ENCODE results near the gene ALK. TPM values are rescaled to one million over a fixed set of nuclear protein-coding genes. Genes with fewer than 3 reads are reported as not detected.

The ALK gene
- total RNA-seq, 2 donors from 2014 or later, result under 0.01 to 0.26 TPM

DNA sequence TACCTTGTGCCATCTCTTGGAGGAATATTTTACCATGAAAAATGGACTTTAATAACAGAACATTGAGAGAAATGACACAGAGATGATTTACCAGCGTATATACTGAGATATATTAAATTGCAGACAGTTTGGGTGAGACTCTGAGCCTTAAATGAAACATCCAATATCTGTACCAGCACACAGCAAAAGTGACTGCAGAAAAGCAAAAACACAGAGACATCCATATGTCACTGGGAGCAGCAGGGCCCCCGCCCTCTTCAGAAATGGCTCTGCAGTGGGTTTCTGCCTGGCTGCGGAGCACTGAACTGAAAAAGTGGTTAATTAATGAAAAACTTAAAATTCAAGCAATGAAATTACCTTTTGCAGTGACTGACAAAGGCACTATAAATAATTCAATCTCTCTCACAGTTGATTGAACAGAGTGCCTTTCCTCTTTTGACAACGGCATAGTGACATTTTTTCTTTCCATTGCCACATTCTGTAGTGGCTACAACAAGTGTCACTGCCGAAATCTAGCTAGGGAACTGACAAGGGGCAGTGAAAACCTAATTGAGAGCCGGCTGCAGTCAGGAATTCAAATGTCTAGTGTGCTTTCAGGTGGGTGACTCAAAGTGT is 353.4 kb downstream of the ALK start:
- TF ChIP-seq POLR2A (IDR thresholded peaks at IDR 0.05), result no peak
- TF ChIP-seq, protein P1, sequence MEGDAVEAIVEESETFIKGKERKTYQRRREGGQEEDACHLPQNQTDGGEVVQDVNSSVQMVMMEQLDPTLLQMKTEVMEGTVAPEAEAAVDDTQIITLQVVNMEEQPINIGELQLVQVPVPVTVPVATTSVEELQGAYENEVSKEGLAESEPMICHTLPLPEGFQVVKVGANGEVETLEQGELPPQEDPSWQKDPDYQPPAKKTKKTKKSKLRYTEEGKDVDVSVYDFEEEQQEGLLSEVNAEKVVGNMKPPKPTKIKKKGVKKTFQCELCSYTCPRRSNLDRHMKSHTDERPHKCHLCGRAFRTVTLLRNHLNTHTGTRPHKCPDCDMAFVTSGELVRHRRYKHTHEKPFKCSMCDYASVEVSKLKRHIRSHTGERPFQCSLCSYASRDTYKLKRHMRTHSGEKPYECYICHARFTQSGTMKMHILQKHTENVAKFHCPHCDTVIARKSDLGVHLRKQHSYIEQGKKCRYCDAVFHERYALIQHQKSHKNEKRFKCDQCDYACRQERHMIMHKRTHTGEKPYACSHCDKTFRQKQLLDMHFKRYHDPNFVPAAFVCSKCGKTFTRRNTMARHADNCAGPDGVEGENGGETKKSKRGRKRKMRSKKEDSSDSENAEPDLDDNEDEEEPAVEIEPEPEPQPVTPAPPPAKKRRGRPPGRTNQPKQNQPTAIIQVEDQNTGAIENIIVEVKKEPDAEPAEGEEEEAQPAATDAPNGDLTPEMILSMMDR (IDR thresholded peaks at IDR 0.05), result no peak
- intact Hi-C loops (cut with DNase I), result no loop called here

DNA sequence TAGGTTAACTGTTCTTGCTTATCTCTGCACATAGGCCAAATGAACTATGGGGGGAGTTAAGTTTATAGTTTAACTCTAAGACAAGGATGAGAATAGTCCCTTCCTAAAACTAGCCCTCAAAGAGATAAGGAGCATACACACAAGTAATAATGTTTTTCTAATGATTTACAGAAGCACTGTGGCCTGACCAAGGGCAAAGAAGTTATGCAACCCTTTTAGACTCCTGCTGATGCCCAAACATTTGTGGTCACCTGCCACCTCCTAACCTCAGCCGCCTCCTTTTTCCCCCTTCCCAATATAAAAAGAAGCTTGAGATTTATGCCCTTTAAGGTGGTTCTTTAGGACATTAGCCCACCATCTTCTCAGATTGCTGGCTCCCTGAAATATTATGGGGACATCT is 357.7 kb downstream of the ALK start:
- no peaks in the 10 kb centered on the region for H3K9me3 ChIP-seq
- no peaks in the 10 kb centered on the region for H3K27me3 ChIP-seq
- H3K4me1 ChIP-seq, result no peaks in the 10 kb centered on the region
- DNase-seq (no peak), ATAC-seq (no peak)
- no peak overlapping the region for H3K27ac ChIP-seq
- 76 to 95% methylated on average over 1 of the region's 1 CpG for WGBS, 2 donors
- intact Hi-C loops (cut with DNase I), result no loop called here
- TF ChIP-seq POLR2A (IDR thresholded peaks at IDR 0.05), result no peak
- TF ChIP-seq, protein P1 (IDR thresholded peaks at IDR 0.05), result no peak
- no peaks in the 10 kb centered on the region for H3K36me3 ChIP-seq (replicated peaks in 1 of 2; ENCODE audit: insufficient read depth in 1 of 2, low read depth in 2 of 2)
- no peak overlapping the region for H3K4me3 ChIP-seq

More for the DNA sequence above, 353.4 kb downstream of the ALK start:
- Histone ChIP-seq H3K27me3 (no peaks in the 10 kb centered on the region), H3K9me3 (no peaks in the 10 kb centered on the region), H3K4me1 (peaks cover 4% of the 10 kb centered on the region), H3K4me3 (no peak overlapping the region), H3K27ac (no peak overlapping the region), H3K36me3 (replicated peaks in 1 of 2; ENCODE audit: insufficient read depth in 1 of 2, low read depth in 2 of 2) (no peaks in the 10 kb centered on the region)
- 84 to 88% methylated on average over 6 of the region's 6 CpGs for WGBS, 2 donors
- no peak for DNase-seq
- ATAC-seq, result no peak

DNA sequence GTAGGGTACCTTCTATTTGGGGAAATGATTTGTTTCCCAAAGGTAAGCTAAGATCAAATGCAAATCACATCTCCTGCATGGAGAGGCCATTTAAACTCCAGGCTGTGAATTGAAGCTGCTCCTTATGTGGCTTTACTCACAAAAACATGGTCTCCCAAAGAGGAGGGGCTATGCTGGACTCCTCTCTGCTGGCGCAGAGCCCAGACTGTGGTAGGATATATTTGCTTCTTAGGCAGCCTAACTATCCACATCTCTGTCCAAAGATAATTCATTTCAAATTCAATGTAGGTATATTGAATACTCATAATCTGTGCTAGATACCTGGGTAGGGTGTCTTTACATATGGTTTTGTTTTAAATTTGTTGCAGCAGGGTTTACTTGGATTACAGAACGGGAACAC is 358.5 kb downstream of the ALK start:
- TF ChIP-seq POLR2A (IDR thresholded peaks at IDR 0.05), result no peak
- TF ChIP-seq, protein P1 (IDR thresholded peaks at IDR 0.05), result no peak
- no peak overlapping the region for H3K4me3 ChIP-seq
- H3K27me3 ChIP-seq, result no peaks in the 10 kb centered on the region
- intact Hi-C loops (cut with DNase I), result no loop called here
- H3K36me3 ChIP-seq (replicated peaks in 1 of 2; ENCODE audit: insufficient read depth in 1 of 2, low read depth in 2 of 2), result no peaks in the 10 kb centered on the region
- no peaks in the 10 kb centered on the region for H3K4me1 ChIP-seq
- no peak overlapping the region for H3K27ac ChIP-seq
- 96 to 97% methylated on average over 2 of the region's 2 CpGs for WGBS, 2 donors
- no peak for ATAC-seq
- H3K9me3 ChIP-seq, result no peaks in the 10 kb centered on the region
- DNase-seq, result no peak

DNA sequence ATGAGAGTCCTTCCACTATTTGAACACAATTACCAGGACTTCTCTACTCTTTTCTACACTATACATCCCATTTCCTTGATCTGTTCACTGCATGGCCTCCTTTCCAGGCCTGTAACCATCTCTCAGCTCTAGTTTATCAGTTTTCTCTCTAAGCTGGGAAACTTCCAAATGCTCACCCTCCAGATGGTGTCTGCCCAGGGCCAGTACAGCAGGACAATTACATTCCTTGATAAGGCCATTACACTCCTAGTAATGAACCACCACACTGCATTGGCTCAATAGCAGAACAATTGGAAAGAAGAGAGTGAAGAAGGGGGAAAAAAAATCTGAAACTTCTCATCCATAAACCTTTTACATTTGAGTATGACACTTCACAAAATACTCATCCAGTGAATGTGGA is 359.1 kb downstream of the ALK start:
- H3K27me3 ChIP-seq, result no peaks in the 10 kb centered on the region
- no peaks in the 10 kb centered on the region for H3K9me3 ChIP-seq
- no peak for DNase-seq
- H3K4me1 ChIP-seq, result no peaks in the 10 kb centered on the region
- no peak overlapping the region for H3K27ac ChIP-seq
- no peaks in the 10 kb centered on the region for H3K36me3 ChIP-seq (replicated peaks in 1 of 2; ENCODE audit: insufficient read depth in 1 of 2, low read depth in 2 of 2)
- no peak overlapping the region for H3K4me3 ChIP-seq
- intact Hi-C loops (cut with DNase I), result no loop called here
- TF ChIP-seq, protein P1 (IDR thresholded peaks at IDR 0.05), result no peak
- TF ChIP-seq POLR2A (IDR thresholded peaks at IDR 0.05), result no peak
- no peak for ATAC-seq

DNA sequence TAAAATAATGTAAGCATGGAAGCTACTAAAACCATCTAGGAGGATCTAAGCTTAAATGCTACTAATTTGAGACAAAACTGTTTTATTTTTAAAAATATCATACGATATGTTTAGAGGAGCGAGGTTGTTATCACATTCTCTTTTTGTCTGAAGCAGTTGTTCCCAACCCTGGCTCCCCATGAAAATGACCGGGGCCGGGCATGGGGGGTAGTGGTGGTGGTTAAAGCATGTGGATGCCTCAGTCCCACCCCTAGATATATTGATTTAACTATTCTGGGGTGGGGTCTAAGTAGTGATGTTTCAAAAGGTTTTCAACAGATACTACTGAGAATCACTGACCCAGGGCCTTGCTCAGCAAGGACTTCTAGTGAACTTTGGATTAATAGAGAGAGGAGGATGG is 359.8 kb downstream of the ALK start:
- DNase-seq (no peak), ATAC-seq (no peak)
- intact Hi-C loops (cut with DNase I), result no loop called here
- Histone ChIP-seq H3K27me3 (no peaks in the 10 kb centered on the region), H3K4me3 (no peak overlapping the region), H3K27ac (no peak overlapping the region), H3K4me1 (no peaks in the 10 kb centered on the region), H3K9me3 (no peaks in the 10 kb centered on the region), H3K36me3 (replicated peaks in 1 of 2; ENCODE audit: insufficient read depth in 1 of 2, low read depth in 2 of 2) (no peaks in the 10 kb centered on the region)
- 97 to 98% methylated on average over 4 of the region's 4 CpGs for WGBS, 2 donors
- TF ChIP-seq, protein P1 (IDR thresholded peaks at IDR 0.05), result no peak
- TF ChIP-seq POLR2A (IDR thresholded peaks at IDR 0.05), result no peak
